NCI-H1417 treated with DMSO at 0.1 percent for 48 hours (cell line): ENCODE data around the gene DDR1.

ENCODE experiments used
- DNase-seq: peaks from one replicate; lab custom pipeline; 2025; lab: John Stamatoyannopoulos, UW

The DDR1 gene

DNA sequence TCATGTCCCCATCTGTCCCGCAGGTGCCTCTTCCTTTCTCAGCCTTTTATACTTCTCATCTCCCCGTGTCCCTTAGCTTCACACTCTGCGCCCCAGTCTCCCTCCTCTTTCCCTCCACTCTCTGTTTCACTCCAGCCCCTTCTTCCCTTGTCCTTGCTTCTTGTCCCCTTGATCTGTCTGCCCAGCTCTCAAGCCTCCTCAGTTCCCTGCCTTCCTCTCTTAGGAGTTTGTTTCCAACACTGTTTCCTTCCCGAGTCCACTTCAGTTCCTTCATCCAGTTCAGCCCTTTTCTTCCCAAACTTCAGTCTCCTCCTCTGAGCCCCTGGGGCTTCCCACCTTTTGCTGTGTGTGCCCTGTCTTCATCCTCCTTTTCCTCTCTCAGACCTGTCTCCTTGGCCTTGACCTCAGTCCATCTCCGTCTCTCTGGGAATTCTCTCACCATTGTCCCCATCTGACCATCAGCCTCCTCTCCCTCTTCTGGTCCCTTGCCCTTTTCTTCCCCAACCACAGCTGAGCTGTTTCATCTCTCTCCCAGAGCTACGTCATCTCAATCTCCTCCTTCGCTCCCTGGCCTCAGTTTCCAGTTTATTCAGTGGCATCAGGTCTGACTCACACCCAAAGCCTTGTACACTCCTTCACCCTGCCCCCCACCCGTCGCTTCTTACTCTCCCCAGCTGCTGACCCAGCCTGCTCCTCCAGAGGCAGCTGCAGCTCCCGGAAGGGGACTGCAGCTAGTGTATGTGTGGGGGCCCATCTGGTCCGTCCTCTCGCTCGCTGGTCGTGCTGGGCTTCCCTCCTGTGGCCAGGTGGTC is 2.7 kb upstream of the DDR1 start:
- no peak for DNase-seq

DNA sequence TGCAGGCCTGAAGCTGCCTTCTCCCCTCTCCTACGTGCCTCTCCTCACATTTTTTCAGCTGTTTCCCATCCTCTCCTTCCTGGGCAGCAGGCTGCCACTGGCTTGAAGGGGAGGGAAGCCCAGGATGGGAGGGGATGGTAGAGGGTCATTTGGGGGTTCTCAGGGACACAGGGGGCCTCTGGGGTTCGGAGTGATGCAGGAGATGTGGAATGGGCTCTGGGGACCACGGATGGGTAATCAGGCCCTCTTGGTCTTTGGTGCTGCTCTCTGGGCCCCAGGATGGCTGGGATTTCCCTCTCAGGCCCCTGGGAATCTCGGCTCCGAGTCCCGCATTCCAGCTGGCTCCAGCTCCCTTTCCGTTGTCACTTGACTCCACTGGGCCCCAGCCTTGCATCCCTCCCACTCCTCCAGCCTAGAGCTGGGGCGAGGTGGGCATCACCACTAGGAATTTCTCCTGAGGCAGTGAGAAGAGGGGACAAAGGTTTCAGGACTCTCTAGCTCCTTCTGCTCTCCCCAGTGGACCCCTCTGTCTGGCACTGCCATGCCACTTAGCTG is 2.0 kb upstream of the DDR1 start:
- no peak for DNase-seq

DNA sequence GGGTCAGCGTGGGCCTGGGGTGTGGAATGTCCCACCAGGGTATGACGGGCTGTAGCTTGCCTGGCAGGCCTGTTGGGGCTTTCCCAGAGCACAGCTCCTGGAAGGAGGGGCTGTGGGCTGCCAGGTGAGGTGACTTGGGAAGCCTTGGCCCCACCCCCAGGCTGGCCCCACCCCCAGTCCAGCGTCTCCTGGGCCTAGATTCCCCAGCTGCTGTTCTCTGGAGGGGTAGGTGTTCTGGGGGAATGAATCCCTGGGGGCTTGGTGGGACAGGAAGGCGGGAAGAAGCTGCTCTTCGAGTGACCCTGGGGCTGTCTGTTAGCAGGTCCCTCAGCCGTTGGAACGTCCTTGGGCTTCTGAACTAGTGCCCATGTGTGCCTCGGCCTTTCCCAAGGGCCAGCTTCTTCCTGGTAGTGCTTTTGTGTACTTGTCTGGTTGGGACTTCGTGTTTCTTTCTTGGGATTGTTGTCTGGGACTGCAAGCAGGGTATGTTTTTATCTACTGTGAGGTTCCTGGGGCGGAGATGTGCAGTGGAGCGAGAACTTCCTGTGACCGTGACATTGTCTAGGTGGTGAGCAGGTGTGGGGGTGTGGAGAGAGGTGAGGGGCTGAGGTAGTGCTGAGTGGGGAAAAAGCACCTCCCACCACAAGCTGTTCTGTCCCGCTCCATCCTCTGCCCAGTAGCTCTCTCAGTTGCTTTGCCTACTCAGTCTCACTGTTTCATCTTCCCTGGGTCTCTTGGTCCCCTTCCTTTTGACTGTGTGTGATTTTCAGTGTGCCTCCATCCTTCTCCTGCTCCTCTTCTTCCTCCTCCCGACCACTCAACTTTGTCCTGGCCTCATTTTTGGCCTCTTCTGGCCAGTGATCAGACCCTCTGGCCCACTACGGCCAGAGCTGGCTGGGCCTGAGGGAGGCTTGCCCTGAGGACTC is 1.3 kb upstream of the DDR1 start:
- no peak for DNase-seq

DNA sequence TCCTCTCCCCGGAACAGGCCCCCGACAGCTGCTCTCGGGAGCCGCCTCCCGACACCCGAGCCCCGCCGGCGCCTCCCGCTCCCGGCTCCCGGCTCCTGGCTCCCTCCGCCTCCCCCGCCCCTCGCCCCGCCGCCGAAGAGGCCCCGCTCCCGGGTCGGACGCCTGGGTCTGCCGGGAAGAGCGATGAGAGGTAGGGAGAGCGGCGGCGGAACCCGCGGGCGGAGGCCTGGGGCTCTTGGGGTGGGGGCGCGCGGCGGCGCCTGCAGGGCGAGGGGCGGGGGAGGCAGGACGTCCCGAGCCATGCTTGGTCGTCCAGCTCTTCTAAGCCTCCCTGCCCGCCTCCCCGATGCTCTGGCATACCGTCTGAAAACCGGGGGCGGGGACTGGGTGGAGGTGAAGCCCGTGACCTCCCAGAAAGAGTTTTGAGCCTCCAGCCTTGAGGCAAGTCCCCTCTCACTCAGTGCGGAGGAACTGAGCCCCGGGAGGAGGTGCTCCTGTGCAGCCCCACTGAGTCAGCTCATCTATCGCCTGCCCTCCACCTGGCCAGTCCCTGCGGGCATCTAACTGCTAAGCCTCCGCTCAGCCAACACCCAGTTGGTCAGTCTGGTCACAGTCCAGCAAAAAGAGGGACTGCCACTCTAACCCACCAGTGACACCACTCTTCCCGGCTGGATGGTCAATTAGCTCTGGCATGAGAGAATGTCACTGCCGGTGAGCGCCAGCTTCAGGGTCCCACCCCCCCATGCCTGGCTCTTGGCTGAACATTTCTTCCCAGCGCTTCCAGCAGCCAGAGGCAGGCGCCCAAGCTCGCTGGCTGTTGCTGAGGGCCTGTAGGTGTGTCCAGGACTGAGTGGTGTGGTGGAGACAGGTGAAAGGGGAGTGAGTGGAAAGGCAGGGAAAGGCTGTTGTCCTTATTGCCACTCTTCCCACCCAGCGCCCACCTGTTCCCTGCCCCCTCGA is 482 bp downstream of the DDR1 start:
- no peak for DNase-seq

DNA sequence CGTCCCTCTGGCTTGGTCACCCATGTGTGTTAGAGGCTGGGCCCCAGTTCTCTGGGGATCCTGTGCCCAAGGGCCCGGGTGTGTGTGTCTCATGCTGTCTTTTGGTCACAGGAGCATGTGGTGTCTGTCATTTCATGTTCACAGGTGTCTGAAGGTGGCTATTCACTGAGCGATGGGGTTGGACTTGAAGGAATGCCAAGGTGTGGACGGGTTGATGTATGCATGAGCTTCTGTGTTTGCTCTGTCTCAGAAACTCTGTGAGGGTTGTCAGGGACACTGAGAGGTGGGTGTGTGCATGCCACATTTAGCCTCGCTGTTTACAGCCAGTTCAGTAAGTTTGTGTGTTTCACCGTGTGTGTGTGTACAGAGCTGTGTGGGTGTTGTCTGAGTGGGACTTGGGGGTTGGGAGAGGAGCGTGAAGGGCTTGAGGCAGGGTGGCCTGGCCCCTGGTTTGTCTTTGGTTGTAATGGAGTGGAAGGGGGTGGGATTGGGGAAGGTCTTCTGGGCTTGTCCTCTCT is 1.2 kb downstream of the DDR1 start:
- DNase-seq = no peak

DNA sequence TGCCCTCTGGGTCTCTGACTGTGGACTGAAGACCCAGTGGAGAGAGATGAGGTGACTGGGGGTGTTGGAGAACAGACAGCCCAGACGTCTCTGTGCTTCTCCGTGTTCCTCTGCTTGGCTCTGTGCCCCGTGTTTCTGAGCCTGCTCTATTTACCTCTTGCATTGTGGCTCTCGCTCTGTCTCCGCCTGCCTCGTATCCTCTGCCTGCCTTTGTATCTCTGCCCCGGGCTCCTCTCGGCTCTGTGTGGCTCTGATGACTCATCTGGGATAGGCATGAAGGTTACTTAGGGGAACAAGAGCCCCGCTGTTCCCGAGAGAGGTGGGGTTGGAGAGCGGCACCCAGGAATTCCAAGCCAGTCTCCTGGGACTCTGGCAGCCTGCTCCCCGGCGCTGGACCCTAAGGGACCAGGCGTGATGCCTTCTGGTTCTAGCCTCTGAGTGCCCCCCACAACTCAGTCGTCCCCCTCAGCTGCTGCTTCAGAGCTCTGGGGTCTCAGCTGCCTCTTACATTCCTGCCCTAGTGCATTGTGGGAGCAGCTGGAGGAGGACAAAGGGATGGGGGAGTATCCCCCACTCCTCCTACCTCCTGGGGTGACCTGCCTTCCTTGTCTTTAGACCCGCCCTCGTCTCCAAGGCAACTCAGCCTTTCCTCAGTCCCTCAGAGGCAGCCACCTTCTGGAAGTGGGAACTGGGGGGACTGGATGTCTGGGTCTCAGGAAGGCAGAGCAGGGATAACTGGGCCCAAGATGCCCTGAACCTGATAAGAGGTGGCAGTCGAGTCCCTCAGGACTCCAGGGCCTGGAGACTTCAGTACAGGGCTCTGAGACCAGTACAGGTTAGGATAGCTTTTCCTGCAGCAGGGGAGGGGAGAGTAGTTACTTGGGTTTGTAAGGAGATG is 1.9 kb downstream of the DDR1 start:
- no peak for DNase-seq

DNA sequence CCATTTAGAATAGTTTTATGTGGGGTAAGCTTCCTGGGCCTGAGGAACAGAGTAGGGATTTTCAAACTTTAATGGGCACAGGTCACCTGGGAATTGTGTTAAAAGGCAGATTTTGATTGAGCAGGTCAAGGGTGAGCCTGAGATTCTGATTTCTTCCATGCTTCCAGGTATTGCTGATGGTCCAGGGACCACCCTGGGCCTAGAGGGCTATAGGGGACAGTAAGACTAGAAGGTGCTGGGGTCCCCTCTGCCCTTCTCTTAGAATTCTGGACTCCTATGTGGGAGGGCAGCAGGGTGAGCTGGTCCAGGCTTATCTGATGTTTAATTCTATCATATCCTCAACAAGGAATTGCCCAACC is 2.6 kb downstream of the DDR1 start:
- no peak for DNase-seq

DNA sequence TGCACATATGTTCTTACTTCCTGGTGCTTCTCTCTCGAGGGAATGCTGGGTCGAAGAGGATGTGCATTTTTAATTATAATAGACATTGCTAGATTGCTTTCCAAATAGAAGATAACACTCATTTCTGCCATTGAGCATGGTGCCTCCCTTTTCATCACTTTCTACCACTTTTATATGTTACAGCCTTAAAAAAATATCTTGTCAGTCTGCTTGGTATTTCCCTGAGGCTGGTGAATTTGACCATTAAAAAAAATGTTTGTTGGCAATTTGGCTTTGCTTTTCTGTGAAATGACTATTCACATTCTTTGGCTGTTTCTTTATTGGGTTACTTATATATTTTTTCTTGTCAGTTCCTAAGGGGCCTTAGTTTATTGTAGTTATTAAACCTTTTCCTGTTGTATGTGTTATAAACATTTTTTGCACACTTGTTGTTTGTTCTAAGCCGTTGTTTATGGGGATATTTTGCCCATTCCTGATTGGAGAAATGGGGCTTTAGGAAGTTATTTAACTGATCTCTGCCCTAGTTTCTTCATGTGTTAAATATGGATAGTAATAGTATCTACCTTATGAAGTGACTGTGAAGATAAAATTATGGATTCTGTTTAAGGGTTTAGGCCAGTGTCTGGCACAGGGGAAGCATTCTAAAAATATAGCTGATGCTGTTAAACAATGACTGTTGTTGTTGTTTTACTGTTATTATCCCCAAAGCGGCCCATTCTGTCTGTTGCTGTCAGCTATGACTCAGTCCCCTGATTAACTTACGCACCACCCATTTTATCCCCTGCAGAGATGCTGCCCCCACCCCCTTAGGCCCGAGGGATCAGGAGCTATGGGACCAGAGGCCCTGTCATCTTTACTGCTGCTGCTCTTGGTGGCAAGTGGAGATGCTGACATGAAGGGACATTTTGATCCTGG is 3.8 kb downstream of the DDR1 start:
- no peak for DNase-seq

DNA sequence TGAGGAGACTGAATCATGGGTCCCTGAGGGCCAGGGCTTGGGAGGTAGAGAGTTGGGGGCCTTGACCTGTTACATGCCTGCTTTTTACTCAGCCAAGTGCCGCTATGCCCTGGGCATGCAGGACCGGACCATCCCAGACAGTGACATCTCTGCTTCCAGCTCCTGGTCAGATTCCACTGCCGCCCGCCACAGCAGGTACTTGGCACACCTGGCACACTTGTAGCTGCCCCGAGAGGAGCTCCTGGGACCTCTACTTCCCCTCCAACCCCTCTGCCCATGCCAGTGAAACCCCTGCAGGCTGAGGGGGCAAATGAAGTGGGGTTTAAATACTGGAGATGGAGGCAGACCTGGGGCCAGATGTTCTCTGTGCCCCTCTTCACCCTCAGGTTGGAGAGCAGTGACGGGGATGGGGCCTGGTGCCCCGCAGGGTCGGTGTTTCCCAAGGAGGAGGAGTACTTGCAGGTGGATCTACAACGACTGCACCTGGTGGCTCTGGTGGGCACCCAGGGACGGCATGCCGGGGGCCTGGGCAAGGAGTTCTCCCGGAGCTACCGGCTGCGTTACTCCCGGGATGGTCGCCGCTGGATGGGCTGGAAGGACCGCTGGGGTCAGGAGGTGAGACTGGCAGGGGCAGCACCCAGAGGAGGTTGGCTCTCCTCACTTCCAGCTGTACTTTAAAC is 4.6 kb downstream of the DDR1 start:
- DNase-seq = no peak

DNA sequence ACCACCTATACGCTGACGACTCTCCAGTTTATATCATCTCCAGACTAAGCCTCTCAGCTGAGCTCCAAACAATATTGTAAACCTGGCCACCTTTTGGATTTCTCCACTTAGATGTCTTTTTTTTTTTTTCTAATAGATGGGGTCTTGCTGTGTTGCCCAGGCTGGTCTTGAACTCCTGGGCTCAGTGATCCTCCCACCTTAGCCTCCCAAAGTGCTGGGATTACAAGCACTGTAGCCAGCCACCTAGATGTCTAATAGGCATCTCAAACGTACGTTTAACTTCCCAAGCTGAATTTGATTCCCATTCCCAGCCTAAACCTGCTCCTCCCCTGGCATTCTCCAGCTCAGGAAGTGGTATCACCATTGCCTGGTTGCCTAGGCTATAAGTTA is 5.2 kb downstream of the DDR1 start:
- no peak for DNase-seq

DNA sequence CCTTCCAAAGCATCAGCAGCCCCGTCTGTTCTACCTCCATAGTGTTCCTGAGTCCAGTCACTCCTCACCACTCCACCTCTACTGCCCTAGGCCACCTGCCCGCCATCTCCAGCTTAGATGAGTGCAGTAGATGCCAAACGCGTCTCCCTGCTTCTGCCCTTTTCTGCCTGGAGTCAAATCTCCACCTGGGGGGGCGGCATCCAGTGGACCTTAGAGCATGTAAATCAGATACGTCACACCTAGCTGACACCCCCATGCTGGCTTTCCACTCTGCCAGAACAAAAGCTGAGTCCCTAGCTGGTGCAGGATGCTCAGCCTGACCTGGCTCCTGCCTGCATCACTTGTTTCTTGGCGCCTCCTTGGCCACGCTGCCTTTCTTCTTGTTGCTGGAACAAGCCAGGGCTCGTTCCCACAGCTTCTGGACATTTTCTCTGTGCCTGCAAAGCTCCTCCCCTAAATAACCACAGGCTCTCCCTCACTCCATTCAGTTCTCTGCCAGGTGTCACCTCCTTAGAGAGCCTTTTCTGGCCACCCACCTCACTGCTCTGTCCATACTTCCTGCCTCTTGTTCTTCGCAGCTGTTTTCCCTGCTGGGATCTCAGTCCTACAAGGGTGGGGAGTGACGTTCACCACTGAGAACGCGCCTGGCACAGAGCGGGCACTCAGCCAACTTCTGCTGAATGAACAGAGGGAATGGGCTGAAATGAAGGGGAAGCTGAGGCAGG is 5.8 kb downstream of the DDR1 start:
- no peak for DNase-seq

DNA sequence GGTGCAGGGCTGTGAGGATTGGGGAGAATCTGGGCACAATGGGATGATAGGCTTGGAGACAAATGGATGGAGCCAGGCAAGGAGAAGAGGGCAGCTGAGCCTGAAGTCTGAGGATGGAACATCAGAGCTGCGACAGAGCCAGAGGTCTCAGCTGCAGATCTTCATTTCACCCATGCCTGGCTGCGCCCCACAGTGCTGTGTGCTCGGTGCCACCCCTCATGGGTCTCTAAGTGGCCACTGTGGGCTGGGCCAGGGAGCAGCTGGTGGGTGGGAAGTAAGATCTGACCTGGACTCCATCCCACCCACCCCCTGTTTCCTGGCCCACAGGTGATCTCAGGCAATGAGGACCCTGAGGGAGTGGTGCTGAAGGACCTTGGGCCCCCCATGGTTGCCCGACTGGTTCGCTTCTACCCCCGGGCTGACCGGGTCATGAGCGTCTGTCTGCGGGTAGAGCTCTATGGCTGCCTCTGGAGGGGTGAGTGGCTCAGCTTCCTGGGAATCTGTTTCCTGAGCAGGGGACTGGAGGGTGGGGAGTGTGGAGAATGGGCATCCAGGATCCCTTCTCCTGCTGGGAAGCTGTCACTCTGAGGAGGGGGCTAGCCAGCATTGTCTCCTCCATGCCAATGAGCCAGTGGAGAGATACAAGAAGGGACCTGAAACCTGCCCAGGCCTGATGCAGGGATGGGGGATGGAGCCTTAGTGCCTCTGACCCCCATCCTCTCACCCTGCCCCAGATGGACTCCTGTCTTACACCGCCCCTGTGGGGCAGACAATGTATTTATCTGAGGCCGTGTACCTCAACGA is 6.5 kb downstream of the DDR1 start:
- no peak for DNase-seq

DNA sequence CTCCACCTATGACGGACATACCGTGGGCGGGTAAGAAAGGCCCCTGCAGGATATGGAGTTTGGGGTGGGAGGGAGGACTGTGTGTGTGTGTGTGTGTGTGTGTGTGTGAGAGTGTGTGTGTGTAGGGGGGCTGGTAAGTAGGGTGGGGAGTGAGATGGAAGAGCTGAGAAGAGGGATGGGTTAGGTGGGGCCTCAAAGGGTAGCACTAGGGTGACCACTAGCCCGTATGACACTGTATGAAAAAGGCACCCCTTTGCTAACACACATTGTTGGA is 7.1 kb downstream of the DDR1 start:
- DNase-seq = no peak

DNA sequence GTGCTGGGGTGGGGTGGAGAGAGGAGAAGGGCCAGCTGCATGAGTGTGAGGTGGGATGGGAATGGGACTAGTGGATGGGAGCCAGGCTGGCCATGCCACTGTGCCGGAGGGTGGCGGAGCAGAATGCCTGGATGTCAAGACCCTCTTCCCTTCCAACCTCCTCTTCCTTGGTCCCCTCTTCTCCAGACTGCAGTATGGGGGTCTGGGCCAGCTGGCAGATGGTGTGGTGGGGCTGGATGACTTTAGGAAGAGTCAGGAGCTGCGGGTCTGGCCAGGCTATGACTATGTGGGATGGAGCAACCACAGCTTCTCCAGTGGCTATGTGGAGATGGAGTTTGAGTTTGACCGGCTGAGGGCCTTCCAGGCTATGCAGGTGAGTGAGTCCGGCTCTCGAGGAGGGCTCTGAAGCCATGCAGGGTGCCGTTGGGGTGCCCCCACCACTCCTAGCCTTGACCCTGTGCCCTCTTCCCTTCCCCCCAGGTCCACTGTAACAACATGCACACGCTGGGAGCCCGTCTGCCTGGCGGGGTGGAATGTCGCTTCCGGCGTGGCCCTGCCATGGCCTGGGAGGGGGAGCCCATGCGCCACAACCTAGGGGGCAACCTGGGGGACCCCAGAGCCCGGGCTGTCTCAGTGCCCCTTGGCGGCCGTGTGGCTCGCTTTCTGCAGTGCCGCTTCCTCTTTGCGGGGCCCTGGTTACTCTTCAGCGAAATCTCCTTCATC is 7.7 kb downstream of the DDR1 start:
- no peak for DNase-seq

DNA sequence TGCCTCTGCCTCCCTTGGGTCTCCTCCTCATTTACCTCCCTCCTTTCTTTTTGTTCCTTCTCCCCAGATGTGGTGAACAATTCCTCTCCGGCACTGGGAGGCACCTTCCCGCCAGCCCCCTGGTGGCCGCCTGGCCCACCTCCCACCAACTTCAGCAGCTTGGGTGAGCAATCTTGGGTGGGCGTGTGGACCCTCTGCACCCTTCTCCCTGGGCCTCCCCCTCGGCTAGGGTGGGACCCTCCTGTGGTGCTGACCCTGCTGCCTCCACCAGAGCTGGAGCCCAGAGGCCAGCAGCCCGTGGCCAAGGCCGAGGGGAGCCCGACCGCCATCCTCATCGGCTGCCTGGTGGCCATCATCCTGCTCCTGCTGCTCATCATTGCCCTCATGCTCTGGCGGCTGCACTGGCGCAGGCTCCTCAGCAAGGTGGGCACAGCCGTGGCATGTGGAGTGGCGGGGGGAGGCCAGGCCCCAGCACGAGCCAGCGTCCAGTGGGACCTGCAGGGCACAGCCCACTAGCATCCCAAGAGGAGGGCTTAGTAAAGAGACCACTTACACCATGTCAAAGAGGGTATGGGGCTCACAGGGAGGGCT is 8.8 kb downstream of the DDR1 start:
- DNase-seq = no peak

DNA sequence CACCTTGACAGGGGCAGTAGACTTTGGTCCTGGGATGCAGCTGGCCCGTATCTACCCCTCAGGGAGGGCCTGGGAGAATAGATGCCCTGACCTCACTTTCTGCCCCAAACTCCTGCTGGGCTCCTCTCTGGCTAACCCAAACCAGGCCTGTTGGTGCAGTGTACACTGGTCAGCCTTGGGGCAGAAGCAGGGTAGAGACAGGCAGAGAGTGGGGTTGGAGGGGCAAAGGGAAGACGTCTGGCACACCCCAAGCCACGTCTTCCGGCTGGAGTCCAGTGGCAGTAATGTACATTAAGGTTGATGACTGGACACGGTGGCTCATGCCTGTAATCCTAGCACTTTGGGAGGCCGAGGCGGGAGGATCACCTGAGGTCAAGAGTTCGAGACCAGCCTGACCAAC is 9.3 kb downstream of the DDR1 start:
- no peak for DNase-seq

DNA sequence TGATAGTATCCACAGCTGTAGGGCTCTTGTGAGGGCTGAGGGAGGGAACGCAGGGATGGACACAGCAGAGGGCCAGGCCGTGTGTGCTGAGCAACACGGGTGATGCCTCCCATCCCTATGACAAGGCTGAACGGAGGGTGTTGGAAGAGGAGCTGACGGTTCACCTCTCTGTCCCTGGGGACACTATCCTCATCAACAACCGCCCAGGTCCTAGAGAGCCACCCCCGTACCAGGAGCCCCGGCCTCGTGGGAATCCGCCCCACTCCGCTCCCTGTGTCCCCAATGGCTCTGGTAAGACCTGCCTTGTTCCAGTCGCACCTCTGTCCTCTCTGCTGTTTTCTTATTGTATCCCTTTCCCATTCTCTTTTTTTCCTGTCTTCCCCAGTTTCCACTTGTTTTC is 10.1 kb downstream of the DDR1 start:
- no peak for DNase-seq
